T-helper 2 cell (primary cell): ENCODE data around the gene CUEDC2.
"Not testable (repeated sequence)": the region's sequence is repeated elsewhere in the genome, so short reads cannot be mapped to it uniquely, and the experiment has no call there.

Experiments
- DNase-seq, 5 experiments: peaks; one replicate each; pipeline versions ENCODE4 v3.0.0 to v3.0.0-alpha.2; 2012 to 2022

CUEDC2 gene

GRCh38 chr10:102454662-102455487 lies 22.5 kb upstream of the CUEDC2 start:
- DNase-seq = not testable (repeated sequence)

GRCh38 chr10:102453502-102453901 lies 21.1 kb upstream of the CUEDC2 start:
- no peak for DNase-seq

- DNase-seq = peak in 2 of 5 experiments; percentile 44 to 58
These were observed 20.4 kb upstream of the CUEDC2 start for GRCh38 chr10:102452672-102453340.

- DNase-seq = no peak
These were observed 19.0 kb upstream of the CUEDC2 start, which contains the start of gene C10orf95 for GRCh38 chr10:102451105-102451969. Gene C10orf95, minus strand, starts transcription at chr10:102451543. Its CDS starts 450 bp downstream, at chr10:102451093.

GRCh38 chr10:102450374-102451104 lies 18.2 kb upstream of the CUEDC2 start:
- peak; percentile 71 to 98 (median 85) for DNase-seq

- no peak for DNase-seq
These were observed 17.7 kb upstream of the CUEDC2 start for GRCh38 chr10:102450124-102450373.

- peak; percentile 59 to 95 (median 79) for DNase-seq
These were observed 17.1 kb upstream of the CUEDC2 start for GRCh38 chr10:102449321-102450123.

GRCh38 chr10:102444851-102445250 lies 12.5 kb upstream of the CUEDC2 start:
- no peak for DNase-seq

- DNase-seq = no peak
These were observed 6.0 kb upstream of the CUEDC2 start for GRCh38 chr10:102438374-102438773.

GRCh38 chr10:102437515-102437914 lies 5.1 kb upstream of the CUEDC2 start:
- no peak for DNase-seq

GRCh38 chr10:102436312-102436711 lies 3.9 kb upstream of the CUEDC2 start:
- DNase-seq = no peak

GRCh38 chr10:102435529-102436233 lies 3.3 kb upstream of the CUEDC2 start:
- peak in 1 of 5 experiments; percentile 71 for DNase-seq

- DNase-seq = no peak
These were observed 2.7 kb upstream of the CUEDC2 start for GRCh38 chr10:102435133-102435497.

- DNase-seq = no peak
These were observed 2.2 kb upstream of the CUEDC2 start for GRCh38 chr10:102434394-102435132.

GRCh38 chr10:102433619-102434046 lies 1.3 kb upstream of the CUEDC2 start:
- no peak for DNase-seq

- no peak for DNase-seq
These were observed 786 bp downstream of the CUEDC2 start for GRCh38 chr10:102431452-102432124.

GRCh38 chr10:102429468-102429867 lies 2.9 kb downstream of the CUEDC2 start:
- no peak for DNase-seq

- DNase-seq = no peak
These were observed 5.5 kb downstream of the CUEDC2 start for GRCh38 chr10:102426803-102427287.

GRCh38 chr10:102425444-102425843 lies 6.9 kb downstream of the CUEDC2 start:
- no peak for DNase-seq
